ENCODE measurements around the gene EVX2.

DNA sequence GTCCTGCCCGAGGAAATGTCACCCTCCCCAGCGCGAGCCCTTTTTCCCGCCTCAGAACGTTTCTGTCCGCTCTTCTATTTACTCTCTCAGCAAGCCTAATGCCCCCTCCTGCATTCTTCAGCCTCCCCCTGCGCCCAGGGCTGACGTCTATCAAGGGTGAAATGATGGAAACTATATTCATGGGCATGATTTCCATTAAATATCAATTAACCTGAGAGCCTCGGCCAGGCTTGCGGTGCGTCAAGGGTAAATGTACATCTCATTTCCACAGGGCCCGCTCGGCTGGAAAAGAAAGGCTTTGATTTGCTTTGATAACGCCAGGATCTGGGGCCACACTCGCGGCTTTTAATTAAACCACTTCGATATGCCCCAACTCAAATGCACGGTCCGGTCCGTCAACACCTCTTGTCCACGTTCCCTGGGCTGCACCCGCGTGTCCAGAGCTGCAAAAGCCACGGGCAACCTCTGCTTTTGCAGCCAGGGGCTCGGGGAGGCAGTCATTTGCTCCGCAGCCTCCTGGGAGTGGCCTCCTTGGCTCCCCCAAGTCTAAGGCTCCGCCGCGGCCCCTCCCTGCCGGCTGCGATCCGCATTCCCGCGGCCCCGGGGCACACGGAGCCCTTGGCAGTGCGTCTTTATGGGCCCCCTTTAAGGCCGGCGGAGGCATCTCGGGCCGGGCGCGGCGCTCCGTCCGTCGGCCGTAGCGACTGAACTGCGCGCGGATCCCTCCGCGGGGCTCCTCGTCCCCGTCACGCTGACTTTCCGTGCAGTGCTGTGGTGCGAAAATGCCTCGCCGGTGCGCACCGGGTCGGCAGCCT is 45.4 kb upstream of the EVX2 start, which contains the start of gene HOXD8:
- no peak for TF ChIP-seq CTCF (IDR thresholded peaks at IDR 0.05 in 8 of 11, conservative IDR thresholded peaks at IDR 0.05 in 3 of 11)
- peak in 1 of 3 donors; percentile 26 for TF ChIP-seq POLR2A (IDR thresholded peaks at IDR 0.05)
